Esophagus muscularis mucosa (tissue), 4 donors: ENCODE results near the gene ATXN10. TPM values are rescaled to one million over a fixed set of nuclear protein-coding genes. Genes with fewer than 3 reads are reported as not detected.

Source experiments
- DNase-seq: peaks from one replicate; pipeline ENCODE4 v3.0.0-alpha.2; 2017; ENCODE audit errors: extremely low spot score
- H3K27ac ChIP-seq, 4 donors: fragments of 200-600 bp; sonication (generic); replicated peaks in 1 of 4; 1 replicate in 3 of 4; 2 replicates in 1 of 4; pipeline ENCODE4 v1.5.1; 2016 to 2019; ENCODE audit warnings: mild to moderate bottlenecking in 1 of 4
- H3K27me3 ChIP-seq, 4 donors: fragments of 200-600 bp; sonication (generic); one replicate each; pipeline versions ENCODE4 v1.5.1 to v1.6.0; 2016 to 2019
- H3K36me3 ChIP-seq, 4 donors: fragments of 200-600 bp; sonication (generic); one replicate each; pipeline ENCODE4 v1.5.1; 2016 to 2019
- H3K4me1 ChIP-seq, 4 donors: fragments of 200-600 bp; sonication (generic); one replicate each; pipeline ENCODE4 v1.5.1; 2016 to 2019
- H3K4me3 ChIP-seq, 4 donors: fragments of 200-600 bp; sonication (generic); 1 replicate in 2 of 4; 2 replicates in 2 of 4; pipeline ENCODE4 v1.5.1; 2016 to 2019; ENCODE audit warnings: mild to moderate bottlenecking in 4 of 4, moderate library complexity in 1 of 4
- H3K9me3 ChIP-seq, 4 donors: fragments of 200-600 bp; sonication (generic); 1 replicate in 3 of 4; 2 replicates in 1 of 4; pipeline ENCODE4 v1.5.1; 2016 to 2019
- EP300 ChIP-seq: sonication (generic); formaldehyde crosslinking; IDR thresholded peaks from one replicate; pipeline ENCODE4 v1.6.1; 2017; ENCODE audit warnings: antibody characterized with exemption
- POLR2A ChIP-seq: fragments of 450-650 bp; IDR thresholded peaks from one replicate; pipeline ENCODE4 v1.6.1; 2017; ENCODE audit warnings: antibody characterized with exemption, moderate library complexity, mild to moderate bottlenecking, low read depth
- POLR2AphosphoS5 ChIP-seq, 2 donors: sonication (generic); formaldehyde crosslinking; IDR thresholded peaks; one replicate each; pipeline ENCODE4 v1.6.1; 2017; ENCODE audit warnings: antibody characterized with exemption in 2 of 2
- WGBS: methylation state at CpG from one replicate; pipeline ENCODE4 v1.1.5; 2018; 5-methylcytosine and 5-hydroxymethylcytosine counted together
- intact Hi-C: fragments of 100-400 bp; cut with DNase I; formaldehyde crosslinking; loops from one replicate; pipeline ENCODE4 v1.15.1; 2023
- total RNA-seq, 4 donors: library from RNA; depleted of rRNA; stranded (reverse); fragments of >200 nt; gene quantifications; one replicate each; pipeline versions ENCODE4 v1.1.0 to v1.2.1, GENCODE V29; 2016
- TF ChIP-seq, protein P1 (sequence below), 3 experiments: fragments of 200-600 bp in 2 of 3; fragments of 450-650 bp in 1 of 3; sonication (generic) in 2 of 3; IDR thresholded peaks; one replicate each; pipeline ENCODE4 v1.5.1; 2017 to 2019; ENCODE audit warnings: antibody characterized with exemption in 3 of 3, mild to moderate bottlenecking in 2 of 3, moderate library complexity in 1 of 3

ATXN10 gene
- total RNA-seq, 4 donors from 2014 or later: 67.5 to 126 (median 91.2) TPM

DNA sequence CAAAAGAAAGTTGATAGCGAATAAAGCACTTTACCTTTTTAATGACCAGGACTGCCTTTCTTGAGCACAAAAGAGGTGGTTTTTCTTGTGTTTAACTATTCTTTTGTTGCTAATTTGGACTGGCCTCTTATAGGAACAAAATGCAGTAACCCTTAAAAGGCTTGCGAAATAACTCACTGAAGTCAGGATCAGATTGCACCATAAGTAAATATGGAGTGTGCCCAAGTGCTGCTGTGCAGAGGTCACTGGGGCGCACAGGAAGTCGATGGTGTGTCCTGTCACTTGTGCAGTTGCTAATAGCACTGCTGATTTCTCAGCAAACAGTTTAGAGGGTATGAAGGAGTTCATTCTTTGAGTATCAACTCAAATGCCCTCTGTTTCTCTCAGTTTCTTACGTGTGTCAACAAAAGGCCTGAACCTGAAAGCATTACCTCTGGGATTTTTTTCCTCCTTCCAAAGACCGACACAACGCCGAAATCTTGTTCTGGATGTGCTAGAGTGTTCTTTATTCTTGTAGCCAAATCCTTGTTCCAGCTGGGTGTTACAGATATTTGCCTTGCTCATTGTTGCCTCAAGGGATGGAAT is 71.3 kb downstream of the ATXN10 start:
- intact Hi-C loops: no loop called here

DNA sequence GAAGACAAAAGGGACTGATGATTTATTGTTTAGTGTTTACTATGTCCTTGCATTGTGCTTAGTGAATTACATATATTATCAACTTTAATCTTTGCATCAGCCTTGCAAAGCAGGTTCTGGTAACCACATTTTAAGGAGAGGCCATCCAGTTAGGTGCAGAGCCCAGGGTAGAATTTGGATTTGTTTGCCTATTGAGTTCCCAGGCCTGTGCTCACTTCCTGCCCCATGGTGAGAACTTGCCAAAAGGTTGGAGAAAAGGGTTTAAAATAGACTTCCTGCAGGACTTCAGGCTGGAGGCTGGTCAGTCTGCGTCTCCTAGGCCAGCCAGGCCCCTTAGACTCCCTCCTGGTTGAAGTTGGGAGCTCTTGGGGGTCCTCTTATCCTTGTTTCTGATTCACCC is 72.1 kb downstream of the ATXN10 start:
- Histone ChIP-seq H3K27me3 (no peaks in the 10 kb centered on the region), H3K4me1 (peaks cover 5 to 15% (median 11%) of the 10 kb centered on the region in 4 donors), H3K36me3 (peaks cover 13 to 55% (median 43%) of the 10 kb centered on the region in 4 donors), H3K4me3 (no peak overlapping the region), H3K9me3 (no peaks in the 10 kb centered on the region), H3K27ac (no peak overlapping the region)
- TF ChIP-seq POLR2AphosphoS5 (IDR thresholded peaks at IDR 0.05): no peak
- TF ChIP-seq, protein P1, sequence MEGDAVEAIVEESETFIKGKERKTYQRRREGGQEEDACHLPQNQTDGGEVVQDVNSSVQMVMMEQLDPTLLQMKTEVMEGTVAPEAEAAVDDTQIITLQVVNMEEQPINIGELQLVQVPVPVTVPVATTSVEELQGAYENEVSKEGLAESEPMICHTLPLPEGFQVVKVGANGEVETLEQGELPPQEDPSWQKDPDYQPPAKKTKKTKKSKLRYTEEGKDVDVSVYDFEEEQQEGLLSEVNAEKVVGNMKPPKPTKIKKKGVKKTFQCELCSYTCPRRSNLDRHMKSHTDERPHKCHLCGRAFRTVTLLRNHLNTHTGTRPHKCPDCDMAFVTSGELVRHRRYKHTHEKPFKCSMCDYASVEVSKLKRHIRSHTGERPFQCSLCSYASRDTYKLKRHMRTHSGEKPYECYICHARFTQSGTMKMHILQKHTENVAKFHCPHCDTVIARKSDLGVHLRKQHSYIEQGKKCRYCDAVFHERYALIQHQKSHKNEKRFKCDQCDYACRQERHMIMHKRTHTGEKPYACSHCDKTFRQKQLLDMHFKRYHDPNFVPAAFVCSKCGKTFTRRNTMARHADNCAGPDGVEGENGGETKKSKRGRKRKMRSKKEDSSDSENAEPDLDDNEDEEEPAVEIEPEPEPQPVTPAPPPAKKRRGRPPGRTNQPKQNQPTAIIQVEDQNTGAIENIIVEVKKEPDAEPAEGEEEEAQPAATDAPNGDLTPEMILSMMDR (IDR thresholded peaks at IDR 0.05): no peak
- no peak for TF ChIP-seq POLR2A
- no peak for TF ChIP-seq EP300
- intact Hi-C loops: no loop called here
- WGBS: 100% methylated on average over 1 of the region's 1 CpG
- no peak for DNase-seq

More for the DNA sequence above, 71.3 kb downstream of the ATXN10 start:
- Histone ChIP-seq H3K4me1 (peaks cover 5 to 15% (median 11%) of the 10 kb centered on the region in 4 donors), H3K27me3 (no peaks in the 10 kb centered on the region), H3K9me3 (no peaks in the 10 kb centered on the region), H3K27ac (no peak overlapping the region), H3K36me3 (peaks cover 13 to 61% (median 47%) of the 10 kb centered on the region in 4 donors), H3K4me3 (no peak overlapping the region)
- TF ChIP-seq POLR2AphosphoS5 (IDR thresholded peaks at IDR 0.05) (no peak), POLR2A (no peak), EP300 (no peak)
- TF ChIP-seq, protein P1 (IDR thresholded peaks at IDR 0.05): no peak
- WGBS: 89% methylated on average over 8 of the region's 8 CpGs
- DNase-seq: no peak

DNA sequence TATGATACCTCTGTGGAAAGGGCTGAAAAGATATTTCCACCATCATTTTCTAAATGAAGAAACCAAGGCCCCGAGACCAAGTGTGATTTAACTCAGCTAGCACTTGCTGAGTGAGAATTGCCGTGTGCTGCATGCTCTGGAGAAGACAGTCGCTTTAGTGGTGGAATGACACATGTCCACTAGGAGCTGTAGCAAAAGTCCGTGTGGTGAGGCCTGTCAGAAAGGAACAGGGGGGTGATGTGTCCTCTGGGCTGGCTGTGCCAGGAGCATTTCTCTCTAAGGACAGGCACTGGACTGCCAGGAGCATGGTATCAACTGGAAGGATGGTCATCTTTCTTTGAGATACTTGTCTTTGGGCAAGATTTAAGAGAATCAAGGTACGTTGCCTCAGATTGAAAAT is 72.8 kb downstream of the ATXN10 start:
- Histone ChIP-seq H3K36me3 (peaks cover 13 to 52% (median 35%) of the 10 kb centered on the region in 4 donors), H3K27me3 (no peaks in the 10 kb centered on the region), H3K9me3 (no peaks in the 10 kb centered on the region), H3K27ac (no peak overlapping the region), H3K4me1 (peaks cover 5 to 15% (median 11%) of the 10 kb centered on the region in 4 donors), H3K4me3 (no peak overlapping the region)
- TF ChIP-seq POLR2AphosphoS5 (IDR thresholded peaks at IDR 0.05) (no peak), POLR2A (no peak), EP300 (no peak)
- TF ChIP-seq, protein P1 (IDR thresholded peaks at IDR 0.05): no peak
- 92% methylated on average over 5 of the region's 5 CpGs for WGBS
- intact Hi-C loops: no loop called here
- DNase-seq: no peak

DNA sequence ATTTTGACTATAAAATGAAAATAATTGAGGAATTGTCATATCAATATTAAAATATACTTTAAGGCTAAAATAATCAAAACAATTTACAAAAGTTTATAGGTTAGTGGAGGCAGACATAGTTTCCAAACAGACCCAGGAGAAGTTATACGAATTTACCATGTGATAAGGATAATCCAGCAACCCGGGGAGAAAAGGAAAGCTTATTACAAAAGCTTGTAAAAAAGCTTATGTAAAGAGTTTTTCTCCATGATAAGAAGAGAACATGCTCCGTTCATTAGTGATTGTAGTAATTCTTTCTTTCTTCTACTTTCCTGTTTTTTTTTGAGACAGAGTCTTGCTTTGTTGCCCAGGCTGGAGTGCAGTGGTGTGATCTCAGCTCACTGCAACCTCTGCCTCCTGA is 79.0 kb downstream of the ATXN10 start:
- Histone ChIP-seq H3K9me3 (no peaks in the 10 kb centered on the region), H3K4me3 (no peak overlapping the region), H3K27ac (no peak overlapping the region), H3K36me3 (peaks cover 0 to 22% (median 3%) of the 10 kb centered on the region in 4 donors), H3K4me1 (peaks cover 0 to 6% (median 4%) of the 10 kb centered on the region in 4 donors), H3K27me3 (no peaks in the 10 kb centered on the region)
- DNase-seq: no peak
- intact Hi-C loops: no loop called here
- 85% methylated on average over 3 of the region's 3 CpGs for WGBS
- TF ChIP-seq, protein P1 (IDR thresholded peaks at IDR 0.05): no peak
- no peak for TF ChIP-seq POLR2A

DNA sequence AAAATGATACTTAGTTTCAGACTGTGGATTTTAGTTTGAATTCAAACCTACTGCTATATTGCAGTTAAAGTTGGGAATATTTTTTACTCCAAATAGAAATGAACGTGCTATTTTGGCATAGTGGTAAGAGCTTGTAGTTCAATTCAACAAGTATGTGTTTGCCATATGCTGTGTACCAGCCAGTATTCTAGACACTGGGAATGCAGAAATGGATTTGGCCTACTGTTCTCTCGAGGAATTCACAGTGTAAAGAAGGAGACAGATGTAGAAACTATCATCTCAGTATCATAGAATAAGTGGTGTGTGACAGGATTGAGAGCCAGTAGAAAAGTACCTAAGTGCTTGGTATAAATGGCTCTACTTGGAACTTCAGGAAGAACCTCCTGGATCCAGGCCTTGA is 80.4 kb downstream of the ATXN10 start:
- 81% methylated on average over 2 of the region's 2 CpGs for WGBS
- peaks cover 6 to 20% (median 16%) of the 10 kb centered on the region in 4 donors for H3K4me1 ChIP-seq
- TF ChIP-seq POLR2A (no peak), EP300 (no peak), POLR2AphosphoS5 (IDR thresholded peaks at IDR 0.05) (no peak)
- TF ChIP-seq, protein P1 (IDR thresholded peaks at IDR 0.05): no peak
- H3K36me3 ChIP-seq: peaks cover 0 to 25% (median 3%) of the 10 kb centered on the region in 4 donors
- H3K4me3 ChIP-seq: no peak overlapping the region
- DNase-seq: no peak
- intact Hi-C loops: no loop called here
- H3K9me3 ChIP-seq: no peaks in the 10 kb centered on the region
- no peak overlapping the region for H3K27ac ChIP-seq
- H3K27me3 ChIP-seq: no peaks in the 10 kb centered on the region
